SK-N-SH (cell line): ENCODE measurements around the gene MC2R. TPM values are rescaled to one million over a fixed set of nuclear protein-coding genes. Genes with fewer than 3 reads are reported as not detected.

Experiments used
- CTCF ChIA-PET: fragments of 300-600, 350-600 bp; formaldehyde crosslinking; extraction: SDS; loops from one replicate; lab custom pipeline; 2021; lab: Yijun Ruan, JAX
- POLR2A ChIA-PET: fragments of 350-600 bp; sonication (Branson Sonifier 250); formaldehyde crosslinking; extraction: SDS; loops from one replicate; lab custom pipeline; 2020; ENCODE audit warnings: antibody characterized with exemption, inconsistent platforms; lab: Yijun Ruan, JAX
- DNase-seq: peaks from one replicate; pipeline ENCODE4 v3.0.0; 2012
- H2AFZ ChIP-seq: fragments of 200-600 bp; sonication (generic); 2 replicates; pipeline ENCODE4 v1.8.1; 2016; ENCODE audit warnings: antibody characterized with exemption, mild to moderate bottlenecking, low read depth
- H3F3A ChIP-seq: fragments of 200-600 bp; sonication (generic); replicated peaks from 2 replicates; pipeline ENCODE3; 2016; ENCODE audit warnings: antibody characterized with exemption, mild to moderate bottlenecking; ENCODE audit not compliant: insufficient read depth
- H3K27ac ChIP-seq, 2 experiments: fragments of 200-500 bp in 1 of 2; fragments of 200-600 bp in 1 of 2; sonication (Bioruptor generic) in 1 of 2; sonication (generic), shearing (Covaris generic) in 1 of 2; 2 replicates each; pipeline versions ENCODE4 v1.5.1 to v1.6.1; 2014 to 2016; ENCODE audit warnings: low read depth in 2 of 2, inconsistent platforms in 1 of 2, low read length in 1 of 2, mild to moderate bottlenecking in 1 of 2, mixed read lengths in 1 of 2
- H3K27me3 ChIP-seq: fragments of 200-600 bp; sonication (generic), shearing (Covaris generic); 2 replicates; pipeline ENCODE4 v1.6.1; 2016; ENCODE audit warnings: mixed run types; ENCODE audit not compliant: insufficient read depth
- H3K36me3 ChIP-seq, 2 experiments: fragments of 200-500 bp in 1 of 2; fragments of 200-600 bp in 1 of 2; sonication (Bioruptor generic) in 1 of 2; sonication (generic) in 1 of 2; replicated peaks in 1 of 2; 2 replicates each; pipeline versions ENCODE3 to v1.5.1; 2014 to 2016; ENCODE audit warnings: low read length in 1 of 2, mild to moderate bottlenecking in 1 of 2; ENCODE audit not compliant: insufficient read depth in 2 of 2, control insufficient read depth in 1 of 2
- H3K4me1 ChIP-seq, 2 experiments: fragments of 200-500 bp in 1 of 2; fragments of 200-600 bp in 1 of 2; sonication (Bioruptor generic) in 1 of 2; sonication (generic), shearing (Covaris generic) in 1 of 2; 2 replicates each; pipeline versions ENCODE4 v1.5.1 to v1.6.1; 2014 to 2016; ENCODE audit warnings: low read depth in 1 of 2, low read length in 1 of 2, mixed run types in 1 of 2; ENCODE audit not compliant: insufficient read depth in 2 of 2, control insufficient read depth in 1 of 2
- H3K4me2 ChIP-seq: fragments of 200-600 bp; sonication (generic), shearing (Covaris generic); 2 replicates; pipeline ENCODE4 v1.6.1; 2017; ENCODE audit warnings: mixed run types
- H3K4me3 ChIP-seq, 2 experiments: fragments of 200-500 bp in 1 of 2; fragments of 200-600 bp in 1 of 2; sonication (Bioruptor generic) in 1 of 2; sonication (generic), shearing (Covaris generic) in 1 of 2; 2 replicates each; pipeline versions ENCODE4 v1.5.1 to v1.8.1; 2014 to 2016; ENCODE audit warnings: low read depth in 2 of 2, inconsistent platforms in 1 of 2, low read length in 1 of 2, mild to moderate bottlenecking in 1 of 2, mixed read lengths in 1 of 2, moderate library complexity in 1 of 2
- H3K79me2 ChIP-seq: fragments of 200-600 bp; sonication (generic); 2 replicates; pipeline ENCODE4 v1.8.1; 2017; ENCODE audit warnings: mild to moderate bottlenecking; ENCODE audit not compliant: insufficient read depth
- H3K9ac ChIP-seq: fragments of 200-600 bp; sonication (generic); 2 replicates; pipeline ENCODE4 v1.6.1; 2017; ENCODE audit warnings: mixed run types
- H3K9me2 ChIP-seq: fragments of 200-600 bp; sonication (generic); 2 replicates; pipeline ENCODE4 v1.6.1; 2017; ENCODE audit warnings: mixed run types
- H3K9me3 ChIP-seq: fragments of 200-600 bp; sonication (generic); 2 replicates; pipeline ENCODE4 v1.6.1; 2017; ENCODE audit warnings: mixed run types, mild to moderate bottlenecking, moderate library complexity
- H4K20me1 ChIP-seq: fragments of 200-600 bp; sonication (generic); 2 replicates; pipeline ENCODE4 v1.6.1; 2017; ENCODE audit warnings: mild to moderate bottlenecking, mixed run types; ENCODE audit not compliant: insufficient read depth
- ELF1 ChIP-seq: IDR thresholded peaks from 2 replicates; pipeline ENCODE4 v1.4.0; 2012
- EZH2phosphoT487 ChIP-seq: fragments of 200-600 bp; sonication (generic); IDR thresholded peaks from 2 replicates; pipeline ENCODE4 v1.6.1; 2017; ENCODE audit warnings: low read depth, mixed run types, mild to moderate bottlenecking, antibody characterized with exemption, moderate library complexity, borderline replicate concordance
- FOXM1 ChIP-seq: IDR thresholded peaks from 2 replicates; pipeline ENCODE4 v1.4.0; 2012; ENCODE audit warnings: low read depth, mild to moderate bottlenecking
- GABPA ChIP-seq: IDR thresholded peaks from 2 replicates; pipeline ENCODE4 v1.4.0; 2012; ENCODE audit warnings: low read depth, mild to moderate bottlenecking
- GATA2 ChIP-seq: sonication (generic); formaldehyde crosslinking; IDR thresholded peaks from 2 replicates; pipeline ENCODE4 v1.5.0; 2020; ENCODE audit warnings: mild to moderate bottlenecking, missing genetic modification reagents
- JUND ChIP-seq: IDR thresholded peaks from 2 replicates; pipeline ENCODE4 v1.4.0; 2012
- NFIC ChIP-seq: IDR thresholded peaks from 2 replicates; pipeline ENCODE4 v1.4.0; 2012; ENCODE audit warnings: borderline replicate concordance
- NRF1 ChIP-seq: IDR thresholded peaks from 2 replicates; pipeline ENCODE4 v1.6.1; 2012; ENCODE audit warnings: low read depth, mild to moderate bottlenecking, low read length
- PBX3 ChIP-seq: IDR thresholded peaks from 2 replicates; pipeline ENCODE4; 2012
- POLR2AphosphoS5 ChIP-seq: IDR thresholded peaks from 2 replicates; pipeline ENCODE4 v1.6.1; 2012; ENCODE audit warnings: low read depth, low read length
- REST ChIP-seq: IDR thresholded peaks from 2 replicates; pipeline ENCODE4 v1.6.1; 2012; ENCODE audit warnings: mild to moderate bottlenecking, low read depth, low read length, moderate library complexity
- RFX5 ChIP-seq: IDR thresholded peaks from 2 replicates; pipeline ENCODE4 v1.6.1; 2012; ENCODE audit warnings: mild to moderate bottlenecking, improper control_type of control experiment, low read length
- RXRA ChIP-seq: IDR thresholded peaks from 2 replicates; pipeline ENCODE4 v1.4.0; 2012; ENCODE audit warnings: low read depth, mild to moderate bottlenecking, borderline replicate concordance
- SIN3A ChIP-seq: IDR thresholded peaks from 2 replicates; pipeline ENCODE4 v1.6.1; 2012; ENCODE audit warnings: low read depth, mild to moderate bottlenecking, low read length, moderate library complexity, borderline replicate concordance
- SMC3 ChIP-seq: IDR thresholded peaks from 2 replicates; pipeline ENCODE4 v1.6.1; 2012; ENCODE audit warnings: low read depth, low read length, improper control_type of control experiment
- TAF1 ChIP-seq: IDR thresholded peaks from 2 replicates; pipeline ENCODE4 v1.6.1; 2012; ENCODE audit warnings: low read depth, mild to moderate bottlenecking, low read length, moderate library complexity, borderline replicate concordance
- TEAD4 ChIP-seq: IDR thresholded peaks from 2 replicates; pipeline ENCODE4 v1.4.0; 2012; ENCODE audit warnings: mild to moderate bottlenecking, borderline replicate concordance; ENCODE audit not compliant: insufficient read depth
- USF1 ChIP-seq: IDR thresholded peaks from 2 replicates; pipeline ENCODE4 v1.4.0; 2012; ENCODE audit warnings: low read depth, borderline replicate concordance
- USF2 ChIP-seq: fragments of 150-350 bp; IDR thresholded peaks from 2 replicates; pipeline ENCODE4 v1.6.1; 2017; ENCODE audit warnings: antibody characterized with exemption, low read length, low read depth, borderline replicate concordance
- WGBS: methylation state at CpG from one replicate; pipeline ENCODE4 v1.1.6; 2017; ENCODE audit warnings: low lambda C conversion rate; 5-methylcytosine and 5-hydroxymethylcytosine counted together
- polyA plus RNA-seq, 3 experiments: library from polyadenylated mRNA; depleted of rRNA; stranded (reverse); fragments of >200 nt; gene quantifications; 2 replicates each; pipeline ENCODE4 v1.2.3, GENCODE V29; 2012
- TF ChIP-seq, protein P1 (sequence below): fragments of 150-350 bp; IDR thresholded peaks from 2 replicates; pipeline ENCODE4 v1.6.1; 2016; ENCODE audit warnings: mild to moderate bottlenecking, low read depth, low read length

Gene MC2R
- polyA plus RNA-seq, 1 of the 3 experiments (the other 2 are of a cell fraction) = not detected

DNA sequence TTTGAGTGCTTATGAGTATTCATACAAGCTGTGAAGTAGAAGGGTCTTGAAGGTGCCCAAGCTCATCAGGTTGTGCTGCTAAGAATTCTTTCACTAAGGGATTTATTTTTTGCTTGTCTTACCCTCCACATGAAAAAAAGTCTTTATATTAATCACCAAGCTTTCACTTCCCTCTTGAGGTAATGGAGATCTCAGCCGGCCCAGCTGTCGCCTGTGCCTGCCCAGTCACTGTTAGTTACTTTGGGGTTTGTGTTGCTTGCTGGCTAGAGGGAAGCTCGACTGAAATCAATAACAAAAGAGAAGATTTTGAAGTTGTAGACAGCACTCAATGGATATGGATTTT is 21.9 kb downstream of the MC2R start:
- H3K36me3 ChIP-seq = no peaks in the 10 kb centered on the region
- H3K27me3 ChIP-seq = no peaks in the 10 kb centered on the region; the same call in 1 of the 2 replicates
- TF ChIP-seq GABPA = no peak
- no peak for TF ChIP-seq FOXM1
- TF ChIP-seq JUND = no peak
- TF ChIP-seq EZH2phosphoT487 = no peak
- TF ChIP-seq REST = no peak
- TF ChIP-seq RXRA = no peak
- no peak for TF ChIP-seq ELF1
- TF ChIP-seq USF1 = no peak
- TF ChIP-seq SIN3A = no peak
- no peak for TF ChIP-seq GATA2 (CRISPR knock-in tag)
- no peaks in the 10 kb centered on the region for H3K79me2 ChIP-seq
- ChIA-PET POLR2A (no interaction called here), CTCF (interaction anchor here (0.6 kb wide), 2 partner anchors 17 to 852 kb away, joined by 3 read pairs; no protein-coding TSS in a partner anchor)
- 8% methylated on average over 3 of the region's 3 CpGs for WGBS
- no peaks in the 10 kb centered on the region for H3K9me2 ChIP-seq
- H3K4me1 ChIP-seq = no peaks in the 10 kb centered on the region
- H3K9me3 ChIP-seq = no peaks in the 10 kb centered on the region
- no peak overlapping the region for H3K27ac ChIP-seq
- H3K4me3 ChIP-seq = no peak overlapping the region
- peaks cover 5% of the 10 kb centered on the region for H3F3A ChIP-seq
- DNase-seq = no peak
- no peak overlapping the region for H3K4me2 ChIP-seq
- H3K9ac ChIP-seq = no peak overlapping the region
- no peaks in the 10 kb centered on the region for H4K20me1 ChIP-seq
- H2AFZ ChIP-seq = no peak overlapping the region

DNA sequence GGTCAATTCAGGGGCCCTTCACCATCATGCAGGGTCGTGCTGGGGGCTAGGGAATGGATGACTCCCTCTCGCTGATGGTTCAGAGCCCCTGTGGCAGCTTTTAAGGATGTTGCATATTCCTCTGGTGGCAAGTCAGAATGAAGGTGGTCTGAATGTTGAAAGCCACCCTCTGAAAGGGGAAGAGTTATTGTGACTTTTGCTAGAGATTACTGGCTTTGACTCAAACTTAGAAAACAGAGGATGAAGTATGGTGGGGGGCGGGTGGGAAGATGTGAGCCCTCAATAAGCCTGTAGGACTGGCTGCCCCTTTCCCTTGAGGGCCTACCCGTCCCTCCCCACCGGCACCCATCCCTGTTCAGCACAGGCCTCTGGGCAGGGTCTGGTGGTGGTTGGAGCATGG is 23.2 kb downstream of the MC2R start:
- Histone ChIP-seq H3K9ac (no peak overlapping the region), H3K36me3 (no peaks in the 10 kb centered on the region), H3K27ac (no peak overlapping the region), H3K4me3 (no peak overlapping the region), H3K4me2 (no peak overlapping the region), H3K9me3 (no peaks in the 10 kb centered on the region), H3K4me1 (no peaks in the 10 kb centered on the region), H4K20me1 (no peaks in the 10 kb centered on the region), H3K9me2 (no peaks in the 10 kb centered on the region), H3K27me3 (no peaks in the 10 kb centered on the region; the same call in 1 of the 2 replicates), H3F3A (peaks cover 5% of the 10 kb centered on the region), H3K79me2 (no peaks in the 10 kb centered on the region), H2AFZ (no peak overlapping the region)
- DNase-seq = no peak
- 11% methylated on average over 5 of the region's 5 CpGs for WGBS
- CTCF ChIA-PET = no interaction called here
- TF ChIP-seq GABPA (no peak), USF1 (no peak), POLR2AphosphoS5 (no peak), NRF1 (no peak), TEAD4 (no peak), SMC3 (no peak), GATA2 (CRISPR knock-in tag) (no peak), NFIC (no peak), TAF1 (no peak), RXRA (no peak), RFX5 (no peak), PBX3 (no peak), USF2 (no peak)
- TF ChIP-seq, protein P1, sequence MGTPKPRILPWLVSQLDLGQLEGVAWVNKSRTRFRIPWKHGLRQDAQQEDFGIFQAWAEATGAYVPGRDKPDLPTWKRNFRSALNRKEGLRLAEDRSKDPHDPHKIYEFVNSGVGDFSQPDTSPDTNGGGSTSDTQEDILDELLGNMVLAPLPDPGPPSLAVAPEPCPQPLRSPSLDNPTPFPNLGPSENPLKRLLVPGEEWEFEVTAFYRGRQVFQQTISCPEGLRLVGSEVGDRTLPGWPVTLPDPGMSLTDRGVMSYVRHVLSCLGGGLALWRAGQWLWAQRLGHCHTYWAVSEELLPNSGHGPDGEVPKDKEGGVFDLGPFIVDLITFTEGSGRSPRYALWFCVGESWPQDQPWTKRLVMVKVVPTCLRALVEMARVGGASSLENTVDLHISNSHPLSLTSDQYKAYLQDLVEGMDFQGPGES = no peak
- POLR2A ChIA-PET = no interaction called here
